Suppressor macrophage (primary cell): ENCODE data around the gene RAD51B.
"Not testable (repeated sequence)": the region's sequence is repeated elsewhere in the genome, so short reads cannot be mapped to it uniquely, and the experiment has no call there.

Source experiments
- DNase-seq, 4 experiments: peaks; one replicate each; pipeline ENCODE4 v3.0.0-alpha.2; 2020 to 2022

Gene RAD51B

DNA sequence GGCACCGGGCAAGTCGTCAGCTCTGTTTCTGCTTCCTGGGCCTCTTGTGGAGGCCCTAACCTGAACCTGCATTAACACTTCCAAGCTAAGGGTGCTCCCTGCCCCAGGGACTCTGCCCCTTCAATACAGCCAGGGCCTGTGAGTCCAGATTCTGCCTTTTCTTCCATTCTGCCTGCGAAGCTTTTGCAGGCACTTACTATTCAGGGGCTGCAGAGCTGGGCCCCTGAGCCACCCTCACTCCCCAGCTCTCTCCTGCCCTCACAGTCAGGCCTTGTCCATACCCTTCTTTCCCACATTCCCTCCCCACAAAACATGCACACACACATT, 872.2 kb downstream of the RAD51B start:
- DNase-seq = no peak

DNA sequence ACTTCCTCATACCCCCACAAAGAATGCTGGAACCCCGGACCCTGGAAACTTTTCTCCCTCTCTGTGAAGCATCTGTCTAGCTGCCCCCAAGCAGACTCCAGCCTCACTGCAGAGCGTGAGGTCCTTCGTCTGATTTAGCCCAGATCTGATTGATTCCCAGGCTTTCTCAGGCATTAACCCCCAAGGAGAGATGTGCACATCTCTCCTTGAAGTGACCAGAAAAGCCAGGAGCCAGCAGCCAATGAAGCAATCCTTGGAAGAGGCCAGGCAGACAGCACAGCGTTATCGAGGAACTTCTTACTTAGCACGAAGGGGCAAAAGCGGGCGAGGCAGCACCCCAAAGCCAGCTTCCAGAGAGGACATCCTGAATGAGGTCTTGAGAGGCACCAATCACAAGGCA, 872.6 kb downstream of the RAD51B start:
- peak in 2 of 4 experiments; percentile 30 for DNase-seq

GRCh38 chr14:68692916-68693771, 873.6 kb downstream of the RAD51B start:
- DNase-seq = peak; percentile 76 to 92 (median 82)

- DNase-seq = no peak
Measured at GRCh38 chr14:68693926-68694325, 874.3 kb downstream of the RAD51B start.

GRCh38 chr14:68694516-68695235, 875.1 kb downstream of the RAD51B start:
- peak in 1 of 4 experiments; percentile 25 for DNase-seq

- peak; percentile 72 to 91 (median 81) for DNase-seq
Measured at GRCh38 chr14:68695326-68695768, 875.8 kb downstream of the RAD51B start.

DNA sequence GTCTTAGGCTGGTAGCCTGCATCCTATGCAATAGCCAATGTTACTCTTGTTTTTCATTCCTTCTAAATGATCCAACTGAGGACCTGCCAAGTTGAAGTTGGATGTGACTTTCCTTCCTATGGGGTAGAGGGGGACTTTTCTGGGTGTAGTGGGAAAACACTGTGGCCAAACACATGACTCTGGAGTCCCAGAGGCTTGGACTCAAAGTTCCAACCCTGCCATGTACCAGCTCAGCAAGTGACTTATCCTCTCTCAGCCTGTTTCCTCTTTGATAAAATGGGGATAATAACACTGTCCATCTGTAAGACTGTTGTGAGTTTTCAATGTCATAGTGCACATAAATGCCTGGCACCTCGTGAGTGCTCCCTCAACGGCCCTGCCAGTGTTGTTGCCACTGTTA, 876.3 kb downstream of the RAD51B start:
- no peak for DNase-seq

DNA sequence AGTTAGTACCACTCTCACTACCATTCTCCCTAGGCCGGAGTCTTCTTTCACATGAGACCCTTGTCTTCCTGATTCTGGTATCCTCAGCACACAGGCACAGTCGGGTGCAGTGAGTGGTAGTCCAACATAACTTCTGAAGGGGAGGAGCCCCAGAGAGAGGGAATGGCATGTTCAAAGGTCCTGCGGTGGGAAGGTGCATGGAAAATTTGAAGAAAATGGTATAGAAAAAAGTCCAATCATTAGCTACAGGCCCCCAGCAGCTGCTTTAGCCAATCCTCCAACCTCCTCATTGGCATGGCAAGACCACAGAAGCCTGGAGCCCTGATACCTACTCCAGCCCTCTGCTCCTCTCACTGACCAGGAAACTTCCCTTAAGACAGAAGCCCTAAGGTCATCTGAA, 876.7 kb downstream of the RAD51B start:
- DNase-seq = no peak

- DNase-seq = no peak
Measured at GRCh38 chr14:68696721-68697495, 877.3 kb downstream of the RAD51B start.

DNA sequence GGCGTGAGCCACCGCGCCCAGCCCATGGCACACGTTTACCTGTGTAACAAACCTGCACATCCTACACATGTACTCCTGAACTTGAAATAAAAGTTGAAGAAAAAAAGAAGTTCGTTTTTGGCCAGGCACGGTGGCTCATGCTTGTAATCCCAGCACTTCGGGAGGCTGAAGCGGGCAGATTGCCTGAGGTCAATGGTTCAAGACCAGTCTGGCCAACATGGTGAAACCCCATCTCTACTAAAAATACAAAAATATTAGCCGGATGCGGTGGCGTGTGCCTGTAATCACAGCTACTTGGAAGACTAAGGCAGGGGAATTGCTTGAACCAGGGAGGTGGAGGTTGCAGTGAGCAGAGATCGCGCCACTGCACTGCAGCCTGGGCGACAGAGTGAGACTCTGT, 879.2 kb downstream of the RAD51B start:
- not testable (repeated sequence) for DNase-seq

GRCh38 chr14:68701001-68701741, 881.6 kb downstream of the RAD51B start:
- no peak for DNase-seq

GRCh38 chr14:68702135-68702534, 882.6 kb downstream of the RAD51B start:
- DNase-seq = no peak

DNA sequence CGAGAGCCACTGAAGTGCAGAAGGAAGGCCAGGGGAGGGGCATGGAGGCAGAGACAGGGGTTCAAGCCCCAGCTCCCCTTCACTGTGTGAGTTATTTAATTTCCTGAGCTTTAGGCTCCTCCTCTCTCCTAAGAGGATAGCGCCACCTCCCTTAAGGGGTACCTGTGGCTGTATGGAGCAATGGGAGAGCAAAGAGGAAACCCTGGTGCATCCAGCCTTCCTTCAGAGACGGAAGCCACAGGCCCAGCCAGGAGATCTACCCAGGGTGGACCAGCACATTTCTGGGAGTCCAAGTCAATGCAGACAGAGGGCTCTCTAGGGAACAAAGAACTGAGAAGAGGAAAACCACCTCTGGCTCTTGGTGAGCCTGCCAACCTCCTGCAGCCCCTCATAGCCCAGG, 883.0 kb downstream of the RAD51B start:
- DNase-seq = no peak

DNA sequence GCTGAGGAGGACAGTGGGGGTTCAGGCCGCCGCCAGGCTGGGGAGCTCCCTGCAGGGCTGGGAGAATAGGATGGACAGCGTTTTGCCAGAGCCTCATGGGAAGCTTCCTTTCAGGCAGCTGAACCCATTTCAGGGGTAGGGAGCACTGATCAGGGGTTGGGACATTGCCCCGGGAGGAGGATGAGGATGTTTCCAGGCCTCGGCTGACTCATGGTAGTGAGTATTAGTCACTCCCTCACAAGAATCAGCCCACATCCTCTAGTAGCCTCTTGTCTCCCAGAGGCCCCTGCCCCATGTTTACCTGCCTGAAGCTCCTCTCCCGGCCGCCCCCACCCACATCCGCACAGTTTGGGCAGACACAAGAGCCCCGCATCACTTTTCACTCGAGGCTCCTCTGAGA, 883.5 kb downstream of the RAD51B start:
- peak; percentile 68 to 88 (median 86) for DNase-seq

DNA sequence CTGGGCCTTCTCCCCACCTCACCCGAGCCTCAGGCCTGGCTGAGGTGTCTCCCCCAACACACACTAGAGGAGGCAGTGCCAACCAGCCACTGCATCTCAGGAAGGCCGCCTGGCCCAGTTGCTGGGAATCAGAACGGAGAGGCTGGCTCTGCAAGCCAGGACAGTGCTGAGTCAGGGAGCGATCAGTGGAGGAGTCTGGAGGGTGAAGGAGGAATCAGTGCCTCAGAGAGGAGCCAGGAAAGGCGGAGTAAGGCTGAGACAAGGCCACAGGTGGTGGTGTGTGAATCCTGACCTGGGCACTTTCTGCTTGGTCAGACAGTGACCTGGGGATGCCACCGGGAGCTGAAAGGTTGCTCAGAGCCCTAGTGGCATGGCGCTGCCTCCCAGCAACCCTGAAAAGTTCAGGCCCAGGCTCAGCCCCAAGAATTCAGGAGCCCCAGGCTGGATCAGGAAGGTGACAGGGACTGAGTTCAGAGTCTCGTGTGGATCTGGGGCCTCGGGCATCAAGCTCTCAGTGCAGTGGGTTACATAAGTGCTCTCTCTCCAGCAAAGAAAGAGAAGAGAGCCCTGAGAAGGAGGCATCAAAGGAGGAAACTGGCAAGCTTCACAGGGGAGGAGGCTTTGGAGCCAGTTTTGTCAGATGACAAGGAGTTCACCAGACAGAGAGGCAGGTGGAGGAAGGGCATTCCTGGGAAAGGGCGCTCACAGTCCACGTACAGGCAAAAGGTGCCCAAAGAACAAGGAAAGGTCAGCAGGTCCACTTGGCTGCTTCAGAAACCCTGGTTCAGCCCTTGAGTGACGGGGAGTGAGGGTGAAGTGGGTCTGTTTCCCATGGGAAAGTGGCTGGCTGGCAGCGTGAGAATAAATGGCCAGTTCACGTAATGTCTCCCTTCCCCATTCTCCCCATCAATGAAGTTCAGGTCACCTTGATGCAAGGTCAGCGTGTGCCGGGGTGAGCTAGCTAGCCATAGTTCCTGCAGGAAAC, 885.4 kb downstream of the RAD51B start:
- peak in 3 of 4 experiments; percentile 63 to 73 (median 71) for DNase-seq

DNA sequence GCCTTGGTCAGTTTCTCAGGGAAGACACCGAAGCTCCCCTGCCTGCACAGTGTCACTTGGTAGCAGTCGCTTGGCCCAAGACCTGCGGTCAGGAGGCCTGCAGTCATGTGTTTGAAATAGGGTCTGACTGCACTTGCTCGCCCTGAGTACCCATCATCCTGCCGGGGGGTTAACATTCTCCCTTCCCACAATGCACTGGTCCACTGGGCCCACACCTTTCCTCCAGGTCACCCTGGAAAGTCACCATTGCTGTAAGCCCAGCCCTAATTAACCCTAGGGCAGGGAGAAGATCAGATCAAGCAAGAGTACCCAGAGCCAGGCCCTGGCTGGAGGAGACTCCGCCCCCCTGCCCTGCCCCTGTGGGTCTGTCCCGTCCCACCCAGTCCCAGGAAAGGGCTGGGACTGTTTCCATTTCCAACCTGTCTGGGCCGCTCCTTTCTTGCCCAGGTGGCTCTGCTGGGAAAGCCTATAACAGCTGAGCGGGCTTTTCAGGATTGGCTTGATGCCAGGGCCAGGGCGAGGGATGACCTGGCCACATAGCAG, 886.2 kb downstream of the RAD51B start:
- DNase-seq = no peak

- no peak for DNase-seq
Measured at GRCh38 chr14:68707482-68707881, 887.9 kb downstream of the RAD51B start.

- no peak for DNase-seq
Measured at GRCh38 chr14:68708343-68708742, 888.8 kb downstream of the RAD51B start.

- no peak for DNase-seq
Measured at GRCh38 chr14:68709007-68709406, 889.4 kb downstream of the RAD51B start.

DNA sequence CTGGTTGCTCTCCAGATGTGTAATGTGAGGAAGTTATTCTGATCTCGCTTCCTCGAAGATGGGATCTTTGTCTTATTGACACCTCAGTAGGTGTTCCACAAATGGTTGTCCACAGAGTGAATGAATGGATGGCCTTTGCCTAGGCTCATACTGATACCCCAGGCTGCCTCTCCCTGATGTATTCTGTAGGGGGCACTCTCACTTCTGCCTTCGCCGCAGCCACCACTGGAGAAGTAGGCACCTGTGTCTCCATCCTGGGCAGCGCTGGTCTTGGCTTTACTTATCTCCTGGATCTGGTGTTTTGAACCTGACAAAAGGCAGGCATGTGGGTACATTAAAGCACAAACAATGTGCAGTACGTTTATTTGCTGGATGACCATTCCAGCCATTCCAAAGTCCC, 891.2 kb downstream of the RAD51B start:
- no peak for DNase-seq
